Measurements from ENCODE around the gene ARL3.

The ARL3 gene

DNA sequence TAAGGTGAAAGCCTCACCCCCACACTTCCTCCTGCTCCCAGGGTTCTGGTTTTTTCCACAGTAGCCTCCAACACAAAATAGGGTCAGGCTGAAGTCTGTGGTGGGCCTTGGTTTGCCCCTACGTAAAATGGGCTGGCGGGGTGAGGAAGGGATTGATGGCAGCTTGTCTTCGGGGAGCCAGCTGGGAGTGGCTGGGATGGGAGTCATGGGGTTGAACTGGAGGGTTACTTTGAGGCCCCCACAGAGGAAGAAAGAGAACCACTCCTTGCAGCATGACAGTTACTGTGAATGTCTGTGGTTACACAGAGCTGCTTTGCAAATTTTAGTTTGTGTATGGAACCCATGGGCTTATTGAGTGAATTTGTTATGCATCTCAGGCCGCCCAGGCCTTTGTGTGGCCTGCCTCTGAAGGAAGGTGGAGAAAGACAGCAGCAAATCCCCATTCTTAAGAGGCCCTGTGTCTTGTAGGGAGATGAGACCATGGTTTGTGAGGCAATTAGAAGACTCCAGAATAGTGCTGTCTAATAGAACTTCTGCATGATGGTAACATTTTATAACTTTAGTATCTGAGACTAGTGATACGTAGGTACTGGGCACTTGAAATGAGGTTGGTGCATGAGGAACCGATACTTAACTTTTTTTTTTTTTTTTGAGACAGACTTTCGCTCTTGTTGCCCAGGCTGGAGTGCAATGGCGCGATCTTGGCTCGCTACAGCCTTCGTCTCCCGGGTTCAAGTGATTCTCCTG, 61.9 kb downstream of the ARL3 start:
- DNase-seq (ENCODE audit: low read depth, low spot score): no peak

DNA sequence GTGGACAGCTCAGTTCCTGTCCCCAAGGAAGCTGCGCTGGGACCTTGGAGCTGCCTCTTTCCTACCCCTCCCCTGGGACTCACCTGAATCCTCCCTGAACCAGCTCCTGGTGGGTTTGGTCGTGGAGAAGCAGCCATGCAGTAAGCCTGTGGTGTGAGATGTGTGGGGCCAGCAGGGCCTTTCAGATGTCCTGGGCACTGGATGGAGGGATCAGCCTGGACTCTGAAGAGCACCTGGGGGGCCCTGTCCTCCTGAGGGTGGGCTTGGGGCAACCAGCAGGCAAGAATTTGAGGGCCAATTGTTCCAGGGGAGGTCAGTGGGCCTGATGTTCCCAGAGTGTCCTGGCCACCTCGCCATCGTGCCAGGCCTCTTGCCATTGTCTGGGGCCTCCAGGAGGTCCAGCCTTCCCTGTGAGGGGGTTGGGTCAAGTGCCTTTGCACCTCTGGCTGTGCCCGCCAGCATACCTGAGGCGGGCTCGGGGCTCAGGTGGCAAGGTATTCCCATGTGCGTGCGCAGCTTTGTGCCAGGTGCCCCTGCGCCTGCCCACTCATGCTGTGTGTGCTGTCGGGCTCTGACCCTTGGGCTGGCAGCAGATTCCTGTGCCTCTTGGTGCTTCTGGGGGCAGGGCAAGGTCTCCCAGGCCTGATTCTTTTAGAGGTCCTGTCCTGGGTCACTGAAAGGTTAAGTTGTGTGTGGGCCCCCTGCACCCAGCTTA, 62.6 kb downstream of the ARL3 start:
- no peak for DNase-seq (ENCODE audit: low read depth, low spot score)

GRCh38 chr10:102650655-102651454, 63.3 kb downstream of the ARL3 start:
- DNase-seq (ENCODE audit: low read depth, low spot score): no peak

DNA sequence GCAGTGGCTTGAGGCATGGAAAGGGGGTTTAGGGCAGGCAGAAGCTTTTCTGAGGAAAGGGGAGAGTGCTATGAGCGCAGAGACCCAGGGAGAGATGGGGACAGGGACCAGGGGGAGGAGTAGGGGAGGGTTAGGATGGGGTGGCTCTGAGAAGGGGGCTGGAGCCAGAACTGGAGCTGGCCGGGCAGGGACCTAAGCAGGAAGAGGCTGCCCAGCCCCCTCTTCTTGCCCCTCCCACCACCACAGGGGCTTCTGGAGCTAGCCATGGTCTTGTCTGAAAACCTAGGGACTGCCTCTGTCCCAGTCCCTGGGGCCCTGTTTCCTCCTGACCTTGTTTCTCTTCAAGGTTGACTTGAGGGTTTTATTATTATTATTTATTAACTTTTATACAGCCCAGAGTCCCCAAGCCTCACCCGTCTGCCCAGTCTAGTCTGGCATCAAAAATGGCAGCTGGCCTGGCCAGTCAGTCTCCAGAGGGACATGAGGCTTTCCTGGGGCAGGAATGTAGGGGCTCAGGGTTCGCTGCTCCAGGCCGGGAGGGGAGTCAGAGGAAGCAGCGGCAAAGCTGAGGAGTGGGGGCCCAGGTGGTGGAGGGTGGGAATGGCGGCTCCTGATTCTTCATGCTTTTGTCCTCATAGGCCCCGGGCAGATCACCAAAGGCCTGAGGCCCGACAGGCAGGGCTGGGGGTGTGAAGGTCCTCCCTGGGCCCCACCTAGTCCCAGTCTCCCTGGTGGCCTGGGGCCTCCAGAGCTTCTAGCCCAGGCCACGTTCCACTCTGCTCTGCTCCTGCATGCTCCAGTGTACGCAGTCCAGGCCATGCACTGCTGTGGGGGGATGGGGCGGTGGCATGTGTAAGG, 64.2 kb downstream of the ARL3 start:
- DNase-seq (ENCODE audit: low read depth, low spot score): no peak

GRCh38 chr10:102648889-102649796, 65.1 kb downstream of the ARL3 start:
- DNase-seq (ENCODE audit: low read depth, low spot score): no peak

- DNase-seq (ENCODE audit: low read depth, low spot score): no peak
Observed at GRCh38 chr10:102648269-102648888, 65.8 kb downstream of the ARL3 start.

DNA sequence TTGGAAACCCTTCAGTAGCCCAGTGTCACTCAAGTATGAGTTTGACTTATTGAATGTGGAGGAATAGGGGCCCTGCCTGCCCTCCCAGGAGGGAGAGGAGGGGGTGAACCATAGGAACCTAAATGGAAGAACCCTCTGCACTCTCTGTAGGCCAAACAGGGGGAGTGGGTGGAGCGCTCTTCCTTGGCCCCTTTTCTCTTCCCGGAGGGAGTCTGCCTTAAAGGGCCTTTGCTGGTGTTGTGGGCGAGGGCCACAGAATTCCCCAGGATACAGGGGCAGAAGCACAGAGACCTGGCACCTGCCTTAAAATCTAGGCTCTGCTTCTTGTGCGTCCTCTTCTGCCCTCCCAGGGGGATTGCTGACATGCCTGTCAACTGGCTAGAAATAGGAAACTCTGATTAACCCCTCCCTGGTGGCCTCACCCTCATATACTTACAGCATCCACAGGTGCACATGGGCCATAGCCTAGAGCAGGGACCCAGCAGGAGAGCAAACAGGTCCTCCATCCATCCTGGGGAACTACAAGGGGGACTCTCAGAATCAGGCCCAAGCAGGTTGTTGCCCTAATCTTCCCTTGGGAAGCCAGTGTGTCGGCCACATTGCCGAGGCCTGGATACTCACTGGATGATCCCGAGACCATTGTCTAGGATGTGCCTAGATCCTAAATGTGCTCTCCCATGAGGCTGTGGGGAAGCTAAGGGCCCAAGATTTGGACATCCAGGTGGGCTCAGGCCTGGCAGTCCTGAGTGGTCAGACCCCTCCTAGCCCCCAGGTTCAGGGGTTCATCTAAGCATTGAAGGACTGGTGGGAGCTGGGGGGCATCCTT, 66.5 kb downstream of the ARL3 start:
- DNase-seq (ENCODE audit: low read depth, low spot score): no peak

DNA sequence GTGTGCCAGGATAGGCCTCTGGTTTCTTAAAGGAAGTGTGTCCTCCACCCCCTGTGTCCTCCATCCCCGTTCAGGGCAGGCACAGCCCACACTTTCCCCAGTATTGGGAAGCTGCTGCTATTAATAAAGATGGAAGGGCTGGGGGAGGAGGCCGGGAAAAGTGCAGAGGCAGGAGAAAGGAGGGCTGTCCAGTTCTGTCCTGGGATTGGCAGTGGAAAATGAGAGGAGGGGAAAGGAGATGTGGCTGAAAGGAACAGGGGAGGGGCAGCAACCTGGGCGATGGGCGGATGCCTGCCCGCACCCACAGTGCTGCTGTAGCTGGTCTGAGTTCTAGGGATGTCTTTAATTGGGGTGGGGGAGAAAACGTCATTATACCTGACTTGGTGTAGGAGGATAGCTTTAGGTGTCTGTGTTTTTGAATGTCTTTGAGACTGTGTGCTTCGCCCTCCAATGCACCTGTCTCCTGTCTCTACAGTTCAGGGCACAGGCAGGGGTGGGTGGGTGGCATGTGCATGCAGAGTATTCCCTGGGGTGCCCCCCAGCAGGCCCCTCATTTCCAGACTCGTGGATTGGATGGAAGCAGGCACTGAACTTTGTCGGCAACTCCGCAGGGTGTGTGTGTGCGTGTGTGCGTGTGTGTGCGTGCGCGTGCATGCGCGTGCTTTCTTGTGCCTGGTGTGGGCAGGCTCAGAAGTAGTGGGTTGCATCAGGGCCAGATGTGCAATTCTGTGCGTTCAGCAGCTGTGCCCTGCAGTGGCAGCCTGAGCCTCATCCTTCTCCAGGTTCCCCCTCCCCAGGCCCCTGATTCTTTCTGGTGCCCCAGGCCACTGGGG, 67.4 kb downstream of the ARL3 start:
- DNase-seq (ENCODE audit: low read depth, low spot score): no peak

- DNase-seq (ENCODE audit: low read depth, low spot score): no peak
Observed at GRCh38 chr10:102645741-102646609, 68.2 kb downstream of the ARL3 start.

DNA sequence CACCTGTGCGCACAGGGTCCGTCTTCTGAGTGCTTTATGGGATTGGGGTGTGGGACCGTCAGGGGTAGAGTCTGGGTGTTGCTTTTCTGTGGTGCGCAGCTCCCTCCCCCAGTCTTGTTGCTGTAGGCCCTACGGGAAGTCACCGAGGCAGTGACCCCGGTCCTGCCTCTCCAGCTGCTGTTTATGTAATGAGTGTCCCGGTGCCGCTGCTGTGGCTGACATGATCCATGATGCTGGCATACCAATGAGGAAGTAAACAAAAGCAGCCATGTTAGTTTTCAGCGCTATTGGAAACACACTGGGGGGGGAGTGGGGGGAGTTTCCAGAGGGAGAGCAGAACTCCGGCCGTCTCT, 68.8 kb downstream of the ARL3 start:
- DNase-seq (ENCODE audit: low read depth, low spot score): no peak

GRCh38 chr10:102644646-102645387, 69.4 kb downstream of the ARL3 start:
- no peak for DNase-seq (ENCODE audit: low read depth, low spot score)

DNA sequence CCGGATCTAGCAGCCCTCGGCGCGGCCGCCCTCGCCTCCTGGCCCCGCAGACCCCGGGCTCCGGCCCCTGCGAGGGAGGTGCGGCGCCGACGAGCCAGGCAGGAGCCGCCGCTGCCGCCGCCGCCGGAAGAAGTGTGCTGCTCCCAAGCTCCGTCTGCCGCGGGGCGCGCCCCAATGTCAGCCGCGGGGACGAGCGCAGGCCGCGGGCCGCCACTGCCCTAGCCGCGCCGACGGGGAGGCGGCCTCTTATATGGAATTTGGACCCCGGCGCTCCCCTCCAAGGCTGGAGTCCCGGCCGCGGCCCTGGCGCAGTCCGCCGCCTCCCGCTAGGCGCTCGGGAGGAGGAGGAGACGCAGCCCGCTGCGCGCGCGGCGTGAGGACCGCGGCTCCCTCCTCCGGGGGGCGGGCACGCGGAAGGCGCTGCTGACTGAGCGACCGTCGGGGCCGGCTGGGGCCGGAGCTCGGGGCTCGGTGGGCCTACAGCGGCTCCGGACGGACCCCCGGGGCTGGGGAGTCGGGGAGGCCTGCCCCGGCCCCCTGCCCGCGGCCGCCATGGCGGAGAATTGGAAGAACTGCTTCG, 70.0 kb downstream of the ARL3 start, which contains the start of gene TRIM8:
Gene TRIM8, plus strand, starts transcription at position 414 of the 580 bp plus-strand sequence. Its CDS starts 139 bp downstream, at position 553.
- DNase-seq (ENCODE audit: low read depth, low spot score): no peak

DNA sequence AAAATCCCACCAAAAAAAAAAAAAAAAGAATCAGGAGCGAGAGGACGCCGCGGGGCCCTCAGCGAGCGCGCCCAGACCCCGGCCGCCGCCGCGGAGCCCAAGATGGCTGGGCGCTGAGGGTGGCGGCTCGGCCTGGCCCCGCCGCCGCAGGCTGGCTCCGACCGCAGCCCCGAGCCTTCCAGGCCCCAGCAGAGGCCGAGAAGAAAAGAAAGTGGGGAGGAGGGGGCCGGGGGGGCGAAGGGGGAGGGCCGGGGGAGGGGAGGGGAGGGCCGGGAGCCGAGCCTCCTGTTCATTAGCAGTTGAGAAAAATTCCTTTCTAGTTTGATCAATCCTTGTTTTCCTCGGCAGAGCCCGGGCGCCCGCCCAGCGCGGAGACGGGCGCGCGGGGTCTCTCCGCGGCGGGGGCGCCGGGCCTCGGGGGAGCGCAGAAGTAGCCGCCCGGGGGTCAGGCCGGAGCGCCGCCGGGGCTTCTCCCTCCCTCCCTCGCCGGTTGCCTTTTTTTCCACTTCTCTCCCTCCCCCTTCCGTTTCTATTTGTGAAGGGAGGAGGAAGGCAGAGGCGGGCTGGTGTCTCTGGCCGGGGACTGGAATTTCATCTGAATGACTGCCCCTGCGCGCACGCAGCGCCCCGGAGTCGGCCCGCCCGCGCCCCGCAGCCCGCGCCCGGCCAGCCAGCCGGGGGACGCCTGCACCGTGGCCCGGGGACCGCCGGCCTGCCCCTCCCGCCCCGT, 70.7 kb downstream of the ARL3 start:
- DNase-seq (ENCODE audit: low read depth, low spot score): no peak

- no peak for DNase-seq (ENCODE audit: low read depth, low spot score)
Observed at GRCh38 chr10:102642736-102643335, 71.4 kb downstream of the ARL3 start.

Data from smooth muscle cell of the brain vasculature (primary cell).